Measurements from ENCODE around the gene DOK4. TPM values are rescaled to one million over a fixed set of nuclear protein-coding genes. Genes with fewer than 3 reads are reported as not detected.
A peak's percentile ranks its signal among the peaks of the same experiment; 100 is the strongest.

The DOK4 gene
- total RNA-seq, 4 donors from 2014 or later = 57.9 to 312 (median 143) TPM

- Histone ChIP-seq H3K27ac (no peak overlapping the region), H3K4me3 (no peak overlapping the region), H3K4me1 (peaks cover 8 to 43% (median 41%) of the 10 kb centered on the region in 4 donors), H3K27me3 (no peaks in the 10 kb centered on the region), H3K9me3 (no peaks in the 10 kb centered on the region), H3K36me3 (no peaks in the 10 kb centered on the region)
- no peak for DNase-seq
- intact Hi-C loops (cut with DNase I; ENCODE audit: low total_unique reads) = no loop called here
- TF ChIP-seq POLR2AphosphoS5 (IDR thresholded peaks at IDR 0.05) = no peak
- no peak for TF ChIP-seq CTCF (IDR thresholded peaks at IDR 0.05)
- TF ChIP-seq EP300 (IDR thresholded peaks at IDR 0.05; ENCODE audit: low read depth) = no peak
- no peak for TF ChIP-seq POLR2A (IDR thresholded peaks at IDR 0.05)
- in situ Hi-C loops (cut with MboI; ENCODE audit: low pct_ligation_motif_present in 1 of 4, low pct_unique_long_range_greater_than_20kb in 1 of 4, low sequenced_read_pairs in 3 of 4) = no loop called here
- WGBS, 2 donors (ENCODE audit: low coverage in 1 of 2) = 83% methylated on average over 19 of the region's 19 CpGs; no CpG with 5 or more reads in 1 of the 2 donors
Measured at GRCh38 chr16:57483725-57484514, 2.4 kb downstream of the DOK4 start.

GRCh38 chr16:57482845-57483545 is 3.3 kb downstream of the DOK4 start:
- Histone ChIP-seq H3K27ac (no peak overlapping the region), H3K9me3 (no peaks in the 10 kb centered on the region), H3K27me3 (no peaks in the 10 kb centered on the region), H3K36me3 (no peaks in the 10 kb centered on the region), H3K4me3 (no peak overlapping the region), H3K4me1 (peaks cover 14 to 50% (median 45%) of the 10 kb centered on the region in 4 donors)
- in situ Hi-C loops (cut with MboI; ENCODE audit: low pct_ligation_motif_present in 1 of 4, low pct_unique_long_range_greater_than_20kb in 1 of 4, low sequenced_read_pairs in 3 of 4) (no loop called here), intact Hi-C loops (cut with DNase I; ENCODE audit: low total_unique reads) (no loop called here)
- DNase-seq = no peak
- WGBS, 2 donors (ENCODE audit: low coverage in 1 of 2) = 90 to 91% methylated on average over 4 to 13 of the region's 14 CpGs
- no peak for TF ChIP-seq POLR2A (IDR thresholded peaks at IDR 0.05)
- TF ChIP-seq POLR2AphosphoS5 (IDR thresholded peaks at IDR 0.05) = no peak
- no peak for TF ChIP-seq EP300 (IDR thresholded peaks at IDR 0.05; ENCODE audit: low read depth)
- no peak for TF ChIP-seq CTCF (IDR thresholded peaks at IDR 0.05)

GRCh38 chr16:57481421-57481820 is 4.9 kb downstream of the DOK4 start:
- peak overlapping the region in 2 of 4 donors; percentile 88 to 89 for H3K27ac ChIP-seq

More at GRCh38 chr16:57481421-57481820, 4.9 kb downstream of the DOK4 start:
- H3K36me3 ChIP-seq = no peaks in the 10 kb centered on the region
- no peaks in the 10 kb centered on the region for H3K9me3 ChIP-seq
- DNase-seq = no peak
- H3K27me3 ChIP-seq = no peaks in the 10 kb centered on the region
- peaks cover 18 to 44% (median 38%) of the 10 kb centered on the region in 4 donors for H3K4me1 ChIP-seq
- in situ Hi-C loops (cut with MboI; ENCODE audit: low pct_ligation_motif_present in 1 of 4, low pct_unique_long_range_greater_than_20kb in 1 of 4, low sequenced_read_pairs in 3 of 4) (no loop called here), intact Hi-C loops (cut with DNase I; ENCODE audit: low total_unique reads) (no loop called here)
- TF ChIP-seq CTCF (IDR thresholded peaks at IDR 0.05) (no peak), POLR2AphosphoS5 (IDR thresholded peaks at IDR 0.05) (no peak), EP300 (IDR thresholded peaks at IDR 0.05; ENCODE audit: low read depth) (no peak), POLR2A (IDR thresholded peaks at IDR 0.05) (no peak)
- 92 to 100% methylated on average over 1 to 4 of the region's 4 CpGs for WGBS, 2 donors (ENCODE audit: low coverage in 1 of 2)
- no peak overlapping the region for H3K4me3 ChIP-seq

Data from transverse colon (tissue), 4 donors.